OCI-LY3 (cell line): Measurements from ENCODE around the gene LAMA1.

ENCODE experiments used
- H2AFZ ChIP-seq: fragments of 200-600, 300-600 bp; shearing (Covaris generic); 2 replicates; pipeline ENCODE4 v1.6.0; 2014; ENCODE audit warnings: antibody characterized with exemption, low read depth, low read length
- H3K27ac ChIP-seq: fragments of 200-600, 300-600 bp; sonication (generic); 2 replicates; pipeline ENCODE4 v1.5.1; 2014; ENCODE audit warnings: mild to moderate bottlenecking, low read length, moderate library complexity, mixed read lengths
- H3K27me3 ChIP-seq: fragments of 200-600, 300-600 bp; sonication (generic); 2 replicates; pipeline ENCODE4 v1.6.1; 2014; ENCODE audit warnings: low read depth, low read length, mixed read lengths
- H3K36me3 ChIP-seq: fragments of 200-600, 300-600 bp; sonication (generic); replicated peaks from 2 replicates; pipeline ENCODE3; 2014; ENCODE audit warnings: low read depth, low read length, mixed read lengths
- H3K4me1 ChIP-seq: fragments of 300-600, 200-600 bp; sonication (generic); 2 replicates; pipeline ENCODE4 v1.6.1; 2014; ENCODE audit warnings: low read length, mixed read lengths
- H3K4me2 ChIP-seq: fragments of 200-600, 300-600 bp; sonication (generic); 2 replicates; pipeline ENCODE4 v1.6.1; 2014; ENCODE audit warnings: low read length, mixed read lengths
- H3K4me3 ChIP-seq: fragments of 300-600, 200-600 bp; sonication (generic); 2 replicates; pipeline ENCODE4 v1.5.1; 2014; ENCODE audit warnings: antibody characterized with exemption, mild to moderate bottlenecking, low read length, moderate library complexity
- H3K79me2 ChIP-seq: fragments of 300-600, 200-600 bp; shearing (Covaris generic); 2 replicates; pipeline ENCODE4 v1.6.1; 2014; ENCODE audit warnings: mild to moderate bottlenecking, low read length, mixed read lengths
- H3K9ac ChIP-seq: fragments of 300-600, 200-600 bp; shearing (Covaris generic); 2 replicates; pipeline ENCODE4 v1.6.0; 2014; ENCODE audit warnings: mild to moderate bottlenecking, low read length, moderate library complexity
- H3K9me3 ChIP-seq: fragments of 200-600, 300-600 bp; shearing (Covaris generic); 2 replicates; pipeline ENCODE4 v1.6.1; 2014; ENCODE audit warnings: low read length, mixed read lengths; ENCODE audit not compliant: insufficient read depth
- H4K20me1 ChIP-seq: fragments of 200-600, 300-600 bp; sonication (generic); 2 replicates; pipeline ENCODE4 v1.6.1; 2016; ENCODE audit warnings: low read length, mixed read lengths; ENCODE audit not compliant: insufficient read depth
- CTCF ChIP-seq: fragments of 200-600, 300-600 bp; sonication (generic); IDR thresholded peaks from 2 replicates; pipeline ENCODE4 v1.5.1; 2014; ENCODE audit warnings: antibody characterized with exemption, low read length, low read depth
- EZH2phosphoT487 ChIP-seq: fragments of 200-600 bp; shearing (Covaris generic); IDR thresholded peaks from 2 replicates; pipeline ENCODE4 v1.6.1; 2018; ENCODE audit warnings: antibody characterized with exemption, mixed run types, low read depth

LAMA1 gene

GRCh38 chr18:7037470-7037869 lies 80.1 kb downstream of the LAMA1 start:
- H3K4me3 ChIP-seq: no peak overlapping the region
- no peaks in the 10 kb centered on the region for H3K27me3 ChIP-seq
- H3K79me2 ChIP-seq: no peaks in the 10 kb centered on the region
- no peaks in the 10 kb centered on the region for H3K4me1 ChIP-seq
- H3K9ac ChIP-seq: no peak overlapping the region
- no peak overlapping the region for H3K4me2 ChIP-seq
- TF ChIP-seq CTCF (no peak), EZH2phosphoT487 (no peak)
- no peaks in the 10 kb centered on the region for H3K9me3 ChIP-seq
- no peak overlapping the region for H3K27ac ChIP-seq
- H2AFZ ChIP-seq: no peak overlapping the region
- H4K20me1 ChIP-seq: no peaks in the 10 kb centered on the region
- H3K36me3 ChIP-seq: no peaks in the 10 kb centered on the region

DNA sequence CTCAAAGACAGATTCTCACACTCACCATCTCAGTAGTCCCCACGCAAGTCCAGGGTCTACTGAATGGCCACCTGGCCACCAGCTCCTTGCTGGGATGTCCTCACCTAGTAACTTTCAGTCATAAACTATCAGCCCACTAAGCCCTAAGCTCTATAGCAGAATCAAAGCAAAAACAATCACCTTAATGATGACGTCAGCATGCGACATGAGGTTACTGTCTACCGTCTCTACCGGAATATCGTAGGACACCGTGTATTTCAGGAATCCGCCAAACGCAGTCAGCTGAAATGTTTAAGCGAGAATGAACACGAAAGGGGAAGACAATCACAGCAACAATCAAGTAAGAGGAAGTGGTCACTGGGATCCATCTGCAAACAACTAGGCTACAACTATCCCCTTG lies 81.8 kb downstream of the LAMA1 start:
- TF ChIP-seq CTCF (no peak), EZH2phosphoT487 (no peak)
- Histone ChIP-seq H3K4me3 (no peak overlapping the region), H3K36me3 (no peaks in the 10 kb centered on the region), H4K20me1 (no peaks in the 10 kb centered on the region), H3K9me3 (no peaks in the 10 kb centered on the region), H3K27me3 (no peaks in the 10 kb centered on the region), H3K4me1 (no peaks in the 10 kb centered on the region), H3K4me2 (no peak overlapping the region), H3K79me2 (no peaks in the 10 kb centered on the region), H2AFZ (no peak overlapping the region), H3K9ac (no peak overlapping the region), H3K27ac (no peak overlapping the region)

GRCh38 chr18:7034924-7035323 lies 82.7 kb downstream of the LAMA1 start:
- H3K9me3 ChIP-seq: no peaks in the 10 kb centered on the region
- no peak overlapping the region for H3K4me2 ChIP-seq
- TF ChIP-seq CTCF: no peak
- no peak for TF ChIP-seq EZH2phosphoT487
- H3K4me3 ChIP-seq: no peak overlapping the region
- no peaks in the 10 kb centered on the region for H4K20me1 ChIP-seq
- H3K79me2 ChIP-seq: no peaks in the 10 kb centered on the region
- H3K9ac ChIP-seq: no peak overlapping the region
- H3K27ac ChIP-seq: no peak overlapping the region
- no peak overlapping the region for H2AFZ ChIP-seq
- H3K27me3 ChIP-seq: no peaks in the 10 kb centered on the region
- H3K36me3 ChIP-seq: no peaks in the 10 kb centered on the region
- H3K4me1 ChIP-seq: no peaks in the 10 kb centered on the region

DNA sequence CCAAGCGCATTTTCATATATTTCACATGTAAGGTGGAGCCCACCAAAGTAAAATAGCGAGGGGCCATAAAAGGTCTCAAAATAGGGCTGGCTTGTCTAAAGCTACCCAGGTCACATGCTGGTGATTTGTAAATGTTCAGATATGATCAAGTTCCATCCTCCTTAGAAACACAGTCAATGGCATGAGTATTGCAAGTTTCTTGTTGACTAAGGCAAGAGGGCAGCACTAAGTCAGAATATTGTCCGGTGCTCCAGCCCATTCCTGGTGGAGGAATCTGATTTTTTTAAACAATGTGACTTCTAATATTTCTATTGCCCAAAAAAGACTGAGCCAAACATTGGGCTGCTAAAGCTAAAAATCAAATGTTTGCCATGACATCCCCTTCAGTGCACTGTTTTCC lies 85.1 kb downstream of the LAMA1 start:
- H3K36me3 ChIP-seq: no peaks in the 10 kb centered on the region
- TF ChIP-seq CTCF: no peak
- no peak for TF ChIP-seq EZH2phosphoT487
- H3K9me3 ChIP-seq: no peaks in the 10 kb centered on the region
- no peak overlapping the region for H3K4me3 ChIP-seq
- no peaks in the 10 kb centered on the region for H3K27me3 ChIP-seq
- H3K79me2 ChIP-seq: no peaks in the 10 kb centered on the region
- no peak overlapping the region for H2AFZ ChIP-seq
- no peaks in the 10 kb centered on the region for H3K4me1 ChIP-seq
- H3K27ac ChIP-seq: no peak overlapping the region
- no peak overlapping the region for H3K4me2 ChIP-seq
- H3K9ac ChIP-seq: no peak overlapping the region
- H4K20me1 ChIP-seq: no peaks in the 10 kb centered on the region
